ENCODE data around the gene NKTR. TPM values are rescaled to one million over a fixed set of nuclear protein-coding genes. Genes with fewer than 3 reads are reported as not detected.
A peak's percentile ranks its signal among the peaks of the same experiment; 100 is the strongest.

The NKTR gene
- total and polyA plus RNA-seq, 2 of the 13 experiments (the other 11 are each of a cell fraction or from before 2014, with no cell fraction given) = 41.3 to 59.6 TPM

GRCh38 chr3:42653560-42654330 is 53.3 kb downstream of the NKTR start, which contains the start of gene ZBTB47 (continued):
- no peak for TF ChIP-seq GMEB2 (CRISPR knock-in tag; IDR thresholded peaks at IDR 0.05; ENCODE audit: low read depth)
- TF ChIP-seq ZC3H4 (CRISPR knock-in tag; IDR thresholded peaks at IDR 0.05; ENCODE audit: borderline replicate concordance) = no peak
- TF ChIP-seq CERS6 (CRISPR knock-in tag; IDR thresholded peaks at IDR 0.05) = 0 out of 2 replicates have a peak, but pooled peaks have one; percentile 19
- no peak for TF ChIP-seq SIX1 (CRISPR knock-in tag; IDR thresholded peaks at IDR 0.05; ENCODE audit: borderline replicate concordance)
- TF ChIP-seq KDM1A (CRISPR knock-in tag; IDR thresholded peaks at IDR 0.05) = no peak
- TF ChIP-seq ZNF672 (CRISPR knock-in tag; IDR thresholded peaks at IDR 0.05) = 0 out of 2 replicates have a peak, but pooled peaks have one; percentile 65
- 0 out of 2 replicates have a peak, but pooled peaks have one; percentile 33 for TF ChIP-seq ZC3H13 (CRISPR knock-in tag; IDR thresholded peaks at IDR 0.05)
- peak; percentile 40 for TF ChIP-seq ZNF687 (CRISPR knock-in tag; IDR thresholded peaks at IDR 0.05)
- TF ChIP-seq PATZ1 (CRISPR knock-in tag; IDR thresholded peaks at IDR 0.05) = peak; percentile 5; the same call in 1 of the 2 replicates
- TF ChIP-seq ASH2L (IDR thresholded peaks at IDR 0.05; ENCODE audit: insufficient read length, low read depth, low read length) = peak; percentile 35
- 0 out of 2 replicates have a peak, but pooled peaks have one; percentile 9 for TF ChIP-seq ZNF580 (CRISPR knock-in tag; IDR thresholded peaks at IDR 0.05; ENCODE audit: borderline replicate concordance, low read depth)
- TF ChIP-seq LCORL (IDR thresholded peaks at IDR 0.05) = no peak
- 0 out of 2 replicates have a peak, but pooled peaks have one; percentile 17 for TF ChIP-seq LCORL (CRISPR knock-in tag; IDR thresholded peaks at IDR 0.05)
- TF ChIP-seq EHMT2 (IDR thresholded peaks at IDR 0.05; ENCODE audit: borderline replicate concordance, low read depth, low read length) = no peak
- TF ChIP-seq ESRRA (CRISPR knock-in tag; IDR thresholded peaks at IDR 0.05; ENCODE audit: low read depth) = no peak
- peak; percentile 4; the same call in 1 of the 2 replicates for TF ChIP-seq ZFP91 (CRISPR knock-in tag; IDR thresholded peaks at IDR 0.05; ENCODE audit: borderline replicate concordance)
